GM21576 (cell line): ENCODE results near the gene ABCB4.

Experiments
- ATAC-seq: cut with Tn5 transposase; IDR thresholded peaks from one replicate; pipeline ENCODE4 v1.9.1; 2021; ENCODE audit warnings: mild to moderate bottlenecking, moderate library complexity; ENCODE audit not compliant: unreplicated experiment

The ABCB4 gene

DNA sequence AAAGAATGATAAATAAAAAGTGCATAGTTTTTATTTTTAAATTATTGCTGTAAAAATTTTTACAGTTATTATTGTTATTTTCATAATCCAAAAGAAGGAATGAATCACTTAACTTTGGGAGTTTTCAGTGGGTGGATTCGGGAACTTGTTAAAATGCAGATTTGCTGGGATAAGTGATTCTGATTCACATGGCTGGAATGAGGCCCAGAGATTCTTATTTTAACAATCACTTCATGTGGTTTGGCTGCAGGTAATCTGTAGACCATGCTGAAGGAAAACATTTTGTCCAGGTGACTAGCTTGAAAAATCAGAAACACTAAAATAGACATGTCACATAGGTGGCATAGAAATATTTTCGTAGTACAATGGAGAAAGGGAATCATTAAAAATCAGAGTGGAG, 116.1 kb downstream of the ABCB4 start:
- no peak for ATAC-seq

DNA sequence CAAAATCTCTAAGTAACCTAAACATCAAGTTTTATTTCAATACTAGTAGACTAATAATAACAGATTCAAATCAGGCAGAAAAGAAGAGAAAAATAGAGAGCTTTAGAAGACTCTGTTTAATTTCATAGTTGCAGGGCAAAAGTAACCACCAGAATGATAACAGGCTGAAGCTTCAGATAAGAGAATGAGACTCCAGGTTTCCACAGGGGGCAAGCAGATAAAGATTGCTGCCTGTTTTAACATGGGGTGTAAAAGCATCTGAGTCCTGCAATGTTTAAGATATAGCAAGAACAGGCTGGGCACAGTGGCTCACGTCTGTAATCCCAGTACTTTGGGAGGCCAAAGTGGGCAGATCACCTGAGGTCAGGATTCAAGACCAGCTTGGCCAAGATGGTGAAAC, 119.0 kb downstream of the ABCB4 start:
- ATAC-seq, result no peak

DNA sequence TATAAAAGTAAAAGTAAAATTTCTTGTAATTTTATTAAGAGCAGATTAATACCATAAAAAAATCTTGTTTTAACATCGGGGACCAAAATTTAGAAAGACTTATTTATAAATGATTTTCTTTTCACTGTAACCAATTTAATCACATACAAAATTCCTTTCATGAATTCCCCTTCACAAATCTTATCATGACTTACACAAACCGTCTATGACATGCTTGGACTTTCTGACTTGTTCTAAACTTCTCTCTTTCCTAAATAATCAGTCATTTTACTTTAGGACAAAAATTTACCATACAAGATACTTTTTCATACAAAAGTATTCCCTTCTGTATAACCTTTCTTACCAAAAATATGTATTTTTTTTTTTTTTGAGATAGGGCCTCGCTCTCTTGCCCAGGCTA, 120.7 kb downstream of the ABCB4 start:
- no peak for ATAC-seq
